WTC11 (cell line): ENCODE measurements around the gene PPP2R1B. TPM values are rescaled to one million over a fixed set of nuclear protein-coding genes. Genes with fewer than 3 reads are reported as not detected.

Source experiments
- ATAC-seq: fragments of 200-7000 bp; cut with Tn5 transposase; 2 replicates; pipeline ENCODE4 v1.10.0; 2021; ENCODE audit warnings: mild to moderate bottlenecking, moderate library complexity
- CTCF ChIA-PET: fragments of 300-600 bp; sonication (Branson Sonifier 250); formaldehyde crosslinking; loops from one replicate; lab custom pipeline; 2021; ENCODE audit warnings: antibody characterized with exemption; lab: Charles Lee
- POLR2A ChIA-PET: fragments of 350-600 bp; sonication (Branson Sonifier 250); formaldehyde crosslinking; loops from one replicate; lab custom pipeline; 2021; ENCODE audit warnings: antibody characterized with exemption; lab: Charles Lee
- DNase-seq: peaks from one replicate; pipeline ENCODE4 v3.0.0; 2021; ENCODE audit warnings: low spot score
- H3K27ac Mint-ChIP-seq: 2 replicates; pipeline ENCODE4 v1.8.0; 2021; ENCODE audit warnings: mixed read lengths
- H3K27me3 Mint-ChIP-seq: 2 replicates; pipeline ENCODE4 v1.8.0; 2021; ENCODE audit warnings: low read depth, mild to moderate bottlenecking, moderate library complexity, mixed read lengths
- H3K36me3 Mint-ChIP-seq: 2 replicates; pipeline ENCODE4 v1.8.0; 2021; ENCODE audit warnings: mixed read lengths
- H3K4me1 Mint-ChIP-seq: 2 replicates; pipeline ENCODE4 v1.8.0; 2022; ENCODE audit warnings: mixed read lengths
- H3K4me3 Mint-ChIP-seq: 2 replicates; pipeline ENCODE4 v1.8.0; 2021; ENCODE audit warnings: mild to moderate bottlenecking, moderate library complexity, mixed read lengths
- H3K9me3 Mint-ChIP-seq: 2 replicates; pipeline ENCODE4 v1.8.0; 2021; ENCODE audit warnings: mixed read lengths
- ATF1 ChIP-seq: sonication (generic); formaldehyde crosslinking; IDR thresholded peaks from 2 replicates; pipeline ENCODE4 v1.8.1; 2023; ENCODE audit warnings: mild to moderate bottlenecking, moderate library complexity, missing genetic modification reagents
- FOXK1 ChIP-seq: sonication (generic); formaldehyde crosslinking; IDR thresholded peaks from 2 replicates; pipeline ENCODE4 v1.8.0; 2022; ENCODE audit warnings: mild to moderate bottlenecking, moderate library complexity, missing genetic modification reagents
- TEAD1 ChIP-seq: sonication (generic); formaldehyde crosslinking; IDR thresholded peaks from 2 replicates; pipeline ENCODE4 v1.8.0; 2022; ENCODE audit warnings: mild to moderate bottlenecking, missing genetic modification reagents
- TEAD4 ChIP-seq: sonication (generic); formaldehyde crosslinking; IDR thresholded peaks from 2 replicates; pipeline ENCODE4 v1.8.0; 2022; ENCODE audit warnings: mild to moderate bottlenecking, missing genetic modification reagents
- TP53 ChIP-seq: sonication (generic); formaldehyde crosslinking; IDR thresholded peaks from 2 replicates; pipeline ENCODE4 v1.8.1; 2023; ENCODE audit warnings: mild to moderate bottlenecking, missing genetic modification reagents
- ZNF416 ChIP-seq: fragments of 250-450 bp; sonication (Bioruptor Pico); IDR thresholded peaks from 2 replicates; pipeline ENCODE4 v1.9.0; 2021; ENCODE audit warnings: mild to moderate bottlenecking, inconsistent platforms
- total RNA-seq: library from RNA; stranded (reverse); gene quantifications from 3 replicates; pipeline ENCODE4 v1.2.3, GENCODE V29; 2021
- TF ChIP-seq, protein P1 (sequence below): sonication (generic); formaldehyde crosslinking; IDR thresholded peaks from 2 replicates; pipeline ENCODE4 v1.8.1; 2023; ENCODE audit warnings: mild to moderate bottlenecking, missing genetic modification reagents, moderate library complexity
- TF ChIP-seq, protein P2 (sequence below): sonication (generic); formaldehyde crosslinking; IDR thresholded peaks from 2 replicates; pipeline ENCODE4 v1.8.1; 2023; ENCODE audit warnings: mild to moderate bottlenecking, missing genetic modification reagents, moderate library complexity
- TF ChIP-seq, protein P3 (sequence below): sonication (generic); formaldehyde crosslinking; IDR thresholded peaks from 2 replicates; pipeline ENCODE4 v1.8.0; 2023; ENCODE audit warnings: mild to moderate bottlenecking, missing genetic modification reagents
- TF ChIP-seq, protein P4 (sequence below): sonication (generic); formaldehyde crosslinking; IDR thresholded peaks from 2 replicates; pipeline ENCODE4 v1.8.0; 2023; ENCODE audit warnings: missing genetic modification reagents, mild to moderate bottlenecking, borderline replicate concordance
- TF ChIP-seq, protein P5 (sequence below): fragments of 200-600 bp; IDR thresholded peaks from 2 replicates; pipeline ENCODE4 v1.8.0; 2022; ENCODE audit warnings: antibody characterized with exemption
- TF ChIP-seq, protein P6 (sequence below): fragments of 250-450 bp; sonication (Bioruptor Pico); IDR thresholded peaks from 2 replicates; pipeline ENCODE4 v1.9.0; 2021; ENCODE audit warnings: mild to moderate bottlenecking
- TF ChIP-seq, protein P7 (sequence below): sonication (generic); formaldehyde crosslinking; IDR thresholded peaks from 2 replicates; pipeline ENCODE4 v1.8.1; 2022; ENCODE audit warnings: low read depth, mild to moderate bottlenecking, moderate library complexity, missing genetic modification reagents, borderline replicate concordance
- TF ChIP-seq, protein P8 (sequence below): fragments of 250-450 bp; sonication (Bioruptor Pico); IDR thresholded peaks from 2 replicates; pipeline ENCODE4 v2.1.2; 2022; ENCODE audit warnings: mild to moderate bottlenecking, moderate library complexity

Gene PPP2R1B
- total RNA-seq, 1 experiment from 2014 or later, result 87.7 TPM

DNA sequence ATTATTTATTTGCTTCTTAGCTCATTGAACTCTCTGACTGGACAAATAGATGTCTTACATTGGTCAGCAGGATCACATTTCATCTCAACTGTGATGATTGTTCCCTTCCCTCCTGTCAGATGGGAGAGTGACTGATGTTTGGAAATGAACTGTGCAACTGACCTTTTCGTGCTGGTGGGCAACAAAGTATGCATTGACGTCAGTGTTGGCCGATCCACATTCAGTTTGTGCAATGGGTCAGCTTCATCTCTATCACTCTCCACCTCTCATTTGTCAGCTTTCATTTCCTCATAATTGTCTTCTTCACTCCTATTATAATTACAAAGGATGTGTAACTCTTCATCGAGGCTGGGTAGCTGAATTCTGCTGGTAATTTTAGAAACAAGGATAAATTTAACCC lies 71.3 kb downstream of the PPP2R1B start:
- H3K4me1 Mint-ChIP-seq, result peaks cover 11% of the 10 kb centered on the region
- TF ChIP-seq, protein P1, sequence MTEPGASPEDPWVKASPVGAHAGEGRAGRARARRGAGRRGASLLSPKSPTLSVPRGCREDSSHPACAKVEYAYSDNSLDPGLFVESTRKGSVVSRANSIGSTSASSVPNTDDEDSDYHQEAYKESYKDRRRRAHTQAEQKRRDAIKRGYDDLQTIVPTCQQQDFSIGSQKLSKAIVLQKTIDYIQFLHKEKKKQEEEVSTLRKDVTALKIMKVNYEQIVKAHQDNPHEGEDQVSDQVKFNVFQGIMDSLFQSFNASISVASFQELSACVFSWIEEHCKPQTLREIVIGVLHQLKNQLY (CRISPR knock-in tag), result no peak
- TF ChIP-seq, protein P2, sequence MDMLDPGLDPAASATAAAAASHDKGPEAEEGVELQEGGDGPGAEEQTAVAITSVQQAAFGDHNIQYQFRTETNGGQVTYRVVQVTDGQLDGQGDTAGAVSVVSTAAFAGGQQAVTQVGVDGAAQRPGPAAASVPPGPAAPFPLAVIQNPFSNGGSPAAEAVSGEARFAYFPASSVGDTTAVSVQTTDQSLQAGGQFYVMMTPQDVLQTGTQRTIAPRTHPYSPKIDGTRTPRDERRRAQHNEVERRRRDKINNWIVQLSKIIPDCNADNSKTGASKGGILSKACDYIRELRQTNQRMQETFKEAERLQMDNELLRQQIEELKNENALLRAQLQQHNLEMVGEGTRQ (CRISPR knock-in tag), result no peak
- ChIA-PET CTCF (interaction anchor here (1.0 to 2.1 kb wide), 2 partner anchors 108 to 147 kb away, joined by 3 to 6 read pairs; no protein-coding TSS in a partner anchor), POLR2A (no interaction called here)
- H3K4me3 Mint-ChIP-seq, result no peak overlapping the region
- no peak for DNase-seq
- no peaks in the 10 kb centered on the region for H3K27me3 Mint-ChIP-seq
- no peak for ATAC-seq
- H3K9me3 Mint-ChIP-seq, result no peaks in the 10 kb centered on the region
- H3K36me3 Mint-ChIP-seq, result no peaks in the 10 kb centered on the region
- no peak overlapping the region for H3K27ac Mint-ChIP-seq

DNA sequence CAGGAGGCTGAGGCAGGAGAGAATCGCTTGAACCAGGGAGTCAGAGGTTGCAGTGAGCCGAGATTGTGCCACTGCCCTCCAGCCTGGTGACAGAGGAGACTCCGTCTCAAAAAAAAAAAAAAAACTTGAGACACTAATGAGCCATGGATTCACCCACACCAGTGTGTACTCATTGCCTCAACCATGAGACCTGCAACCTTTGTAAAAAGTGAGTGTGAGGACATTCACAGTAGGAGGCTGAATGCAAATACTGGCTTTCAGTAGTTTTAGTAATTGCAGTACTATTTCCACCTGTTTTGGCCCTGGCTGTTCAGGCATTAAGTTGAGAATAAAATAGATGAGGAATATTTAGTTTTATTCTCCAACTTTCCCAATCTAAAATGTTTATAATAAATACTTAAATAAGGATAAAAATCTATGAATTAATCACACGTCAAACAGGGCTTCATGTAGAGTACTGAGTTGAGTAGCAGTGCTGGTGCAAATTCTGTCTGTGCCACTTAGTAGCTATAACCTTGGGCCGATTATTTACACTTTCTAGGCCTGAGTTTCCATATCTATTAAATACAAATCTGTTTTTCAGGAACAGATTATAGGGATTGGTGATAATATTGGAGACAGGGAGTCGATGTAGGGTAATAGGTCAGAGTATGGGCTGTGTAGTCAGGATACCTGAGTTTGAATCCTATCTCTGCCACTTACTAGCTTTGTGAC lies 72.8 kb downstream of the PPP2R1B start:
- Mint-ChIP-seq H3K27ac (no peak overlapping the region), H3K36me3 (no peaks in the 10 kb centered on the region), H3K9me3 (no peaks in the 10 kb centered on the region), H3K4me3 (no peak overlapping the region), H3K27me3 (no peaks in the 10 kb centered on the region), H3K4me1 (peaks cover 5% of the 10 kb centered on the region)
- no peak for TF ChIP-seq FOXK1 (CRISPR knock-in tag)
- TF ChIP-seq, protein P3, sequence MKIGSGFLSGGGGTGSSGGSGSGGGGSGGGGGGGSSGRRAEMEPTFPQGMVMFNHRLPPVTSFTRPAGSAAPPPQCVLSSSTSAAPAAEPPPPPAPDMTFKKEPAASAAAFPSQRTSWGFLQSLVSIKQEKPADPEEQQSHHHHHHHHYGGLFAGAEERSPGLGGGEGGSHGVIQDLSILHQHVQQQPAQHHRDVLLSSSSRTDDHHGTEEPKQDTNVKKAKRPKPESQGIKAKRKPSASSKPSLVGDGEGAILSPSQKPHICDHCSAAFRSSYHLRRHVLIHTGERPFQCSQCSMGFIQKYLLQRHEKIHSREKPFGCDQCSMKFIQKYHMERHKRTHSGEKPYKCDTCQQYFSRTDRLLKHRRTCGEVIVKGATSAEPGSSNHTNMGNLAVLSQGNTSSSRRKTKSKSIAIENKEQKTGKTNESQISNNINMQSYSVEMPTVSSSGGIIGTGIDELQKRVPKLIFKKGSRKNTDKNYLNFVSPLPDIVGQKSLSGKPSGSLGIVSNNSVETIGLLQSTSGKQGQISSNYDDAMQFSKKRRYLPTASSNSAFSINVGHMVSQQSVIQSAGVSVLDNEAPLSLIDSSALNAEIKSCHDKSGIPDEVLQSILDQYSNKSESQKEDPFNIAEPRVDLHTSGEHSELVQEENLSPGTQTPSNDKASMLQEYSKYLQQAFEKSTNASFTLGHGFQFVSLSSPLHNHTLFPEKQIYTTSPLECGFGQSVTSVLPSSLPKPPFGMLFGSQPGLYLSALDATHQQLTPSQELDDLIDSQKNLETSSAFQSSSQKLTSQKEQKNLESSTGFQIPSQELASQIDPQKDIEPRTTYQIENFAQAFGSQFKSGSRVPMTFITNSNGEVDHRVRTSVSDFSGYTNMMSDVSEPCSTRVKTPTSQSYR (CRISPR knock-in tag), result no peak
- TF ChIP-seq TEAD4 (CRISPR knock-in tag), result no peak
- TF ChIP-seq, protein P4, sequence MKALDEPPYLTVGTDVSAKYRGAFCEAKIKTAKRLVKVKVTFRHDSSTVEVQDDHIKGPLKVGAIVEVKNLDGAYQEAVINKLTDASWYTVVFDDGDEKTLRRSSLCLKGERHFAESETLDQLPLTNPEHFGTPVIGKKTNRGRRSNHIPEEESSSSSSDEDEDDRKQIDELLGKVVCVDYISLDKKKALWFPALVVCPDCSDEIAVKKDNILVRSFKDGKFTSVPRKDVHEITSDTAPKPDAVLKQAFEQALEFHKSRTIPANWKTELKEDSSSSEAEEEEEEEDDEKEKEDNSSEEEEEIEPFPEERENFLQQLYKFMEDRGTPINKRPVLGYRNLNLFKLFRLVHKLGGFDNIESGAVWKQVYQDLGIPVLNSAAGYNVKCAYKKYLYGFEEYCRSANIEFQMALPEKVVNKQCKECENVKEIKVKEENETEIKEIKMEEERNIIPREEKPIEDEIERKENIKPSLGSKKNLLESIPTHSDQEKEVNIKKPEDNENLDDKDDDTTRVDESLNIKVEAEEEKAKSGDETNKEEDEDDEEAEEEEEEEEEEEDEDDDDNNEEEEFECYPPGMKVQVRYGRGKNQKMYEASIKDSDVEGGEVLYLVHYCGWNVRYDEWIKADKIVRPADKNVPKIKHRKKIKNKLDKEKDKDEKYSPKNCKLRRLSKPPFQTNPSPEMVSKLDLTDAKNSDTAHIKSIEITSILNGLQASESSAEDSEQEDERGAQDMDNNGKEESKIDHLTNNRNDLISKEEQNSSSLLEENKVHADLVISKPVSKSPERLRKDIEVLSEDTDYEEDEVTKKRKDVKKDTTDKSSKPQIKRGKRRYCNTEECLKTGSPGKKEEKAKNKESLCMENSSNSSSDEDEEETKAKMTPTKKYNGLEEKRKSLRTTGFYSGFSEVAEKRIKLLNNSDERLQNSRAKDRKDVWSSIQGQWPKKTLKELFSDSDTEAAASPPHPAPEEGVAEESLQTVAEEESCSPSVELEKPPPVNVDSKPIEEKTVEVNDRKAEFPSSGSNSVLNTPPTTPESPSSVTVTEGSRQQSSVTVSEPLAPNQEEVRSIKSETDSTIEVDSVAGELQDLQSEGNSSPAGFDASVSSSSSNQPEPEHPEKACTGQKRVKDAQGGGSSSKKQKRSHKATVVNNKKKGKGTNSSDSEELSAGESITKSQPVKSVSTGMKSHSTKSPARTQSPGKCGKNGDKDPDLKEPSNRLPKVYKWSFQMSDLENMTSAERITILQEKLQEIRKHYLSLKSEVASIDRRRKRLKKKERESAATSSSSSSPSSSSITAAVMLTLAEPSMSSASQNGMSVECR (CRISPR knock-in tag), result no peak
- no peak for TF ChIP-seq TP53 (CRISPR knock-in tag)
- no peak for TF ChIP-seq ATF1 (CRISPR knock-in tag)
- ChIA-PET CTCF (no interaction called here), POLR2A (no interaction called here)
- peak; percentile 28; the same call in 1 of the 2 replicates for ATAC-seq
- DNase-seq, result no peak

DNA sequence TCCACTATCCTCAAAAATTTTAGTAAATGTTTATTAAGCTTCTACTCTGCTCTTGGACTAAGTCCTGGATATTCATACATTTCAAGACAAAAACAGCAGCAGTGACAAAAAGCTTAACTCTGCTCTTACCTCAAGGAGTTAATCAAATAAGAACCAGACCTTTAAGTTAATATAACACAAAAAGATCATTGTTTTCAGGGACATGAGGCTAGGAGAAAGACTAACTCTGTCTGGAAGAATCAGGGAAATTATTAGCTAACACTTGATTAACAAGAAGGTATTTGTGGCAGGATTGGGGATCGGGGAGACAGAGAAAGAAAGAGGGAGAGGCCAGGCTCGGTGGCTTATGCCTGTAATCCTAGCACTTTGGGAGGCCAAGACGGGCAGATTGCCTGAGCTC lies 74.4 kb downstream of the PPP2R1B start:
- peaks cover 5% of the 10 kb centered on the region for H3K4me1 Mint-ChIP-seq
- POLR2A ChIA-PET, result no interaction called here
- no peaks in the 10 kb centered on the region for H3K9me3 Mint-ChIP-seq
- DNase-seq (no peak), ATAC-seq (no peak)
- H3K4me3 Mint-ChIP-seq, result no peak overlapping the region
- CTCF ChIA-PET, result no interaction called here
- no peaks in the 10 kb centered on the region for H3K36me3 Mint-ChIP-seq
- peak overlapping the region; percentile 22; the same call in 1 of the 2 replicates for H3K27ac Mint-ChIP-seq
- no peaks in the 10 kb centered on the region for H3K27me3 Mint-ChIP-seq
- TF ChIP-seq, protein P5, sequence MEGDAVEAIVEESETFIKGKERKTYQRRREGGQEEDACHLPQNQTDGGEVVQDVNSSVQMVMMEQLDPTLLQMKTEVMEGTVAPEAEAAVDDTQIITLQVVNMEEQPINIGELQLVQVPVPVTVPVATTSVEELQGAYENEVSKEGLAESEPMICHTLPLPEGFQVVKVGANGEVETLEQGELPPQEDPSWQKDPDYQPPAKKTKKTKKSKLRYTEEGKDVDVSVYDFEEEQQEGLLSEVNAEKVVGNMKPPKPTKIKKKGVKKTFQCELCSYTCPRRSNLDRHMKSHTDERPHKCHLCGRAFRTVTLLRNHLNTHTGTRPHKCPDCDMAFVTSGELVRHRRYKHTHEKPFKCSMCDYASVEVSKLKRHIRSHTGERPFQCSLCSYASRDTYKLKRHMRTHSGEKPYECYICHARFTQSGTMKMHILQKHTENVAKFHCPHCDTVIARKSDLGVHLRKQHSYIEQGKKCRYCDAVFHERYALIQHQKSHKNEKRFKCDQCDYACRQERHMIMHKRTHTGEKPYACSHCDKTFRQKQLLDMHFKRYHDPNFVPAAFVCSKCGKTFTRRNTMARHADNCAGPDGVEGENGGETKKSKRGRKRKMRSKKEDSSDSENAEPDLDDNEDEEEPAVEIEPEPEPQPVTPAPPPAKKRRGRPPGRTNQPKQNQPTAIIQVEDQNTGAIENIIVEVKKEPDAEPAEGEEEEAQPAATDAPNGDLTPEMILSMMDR, result no peak
- TF ChIP-seq, protein P6, sequence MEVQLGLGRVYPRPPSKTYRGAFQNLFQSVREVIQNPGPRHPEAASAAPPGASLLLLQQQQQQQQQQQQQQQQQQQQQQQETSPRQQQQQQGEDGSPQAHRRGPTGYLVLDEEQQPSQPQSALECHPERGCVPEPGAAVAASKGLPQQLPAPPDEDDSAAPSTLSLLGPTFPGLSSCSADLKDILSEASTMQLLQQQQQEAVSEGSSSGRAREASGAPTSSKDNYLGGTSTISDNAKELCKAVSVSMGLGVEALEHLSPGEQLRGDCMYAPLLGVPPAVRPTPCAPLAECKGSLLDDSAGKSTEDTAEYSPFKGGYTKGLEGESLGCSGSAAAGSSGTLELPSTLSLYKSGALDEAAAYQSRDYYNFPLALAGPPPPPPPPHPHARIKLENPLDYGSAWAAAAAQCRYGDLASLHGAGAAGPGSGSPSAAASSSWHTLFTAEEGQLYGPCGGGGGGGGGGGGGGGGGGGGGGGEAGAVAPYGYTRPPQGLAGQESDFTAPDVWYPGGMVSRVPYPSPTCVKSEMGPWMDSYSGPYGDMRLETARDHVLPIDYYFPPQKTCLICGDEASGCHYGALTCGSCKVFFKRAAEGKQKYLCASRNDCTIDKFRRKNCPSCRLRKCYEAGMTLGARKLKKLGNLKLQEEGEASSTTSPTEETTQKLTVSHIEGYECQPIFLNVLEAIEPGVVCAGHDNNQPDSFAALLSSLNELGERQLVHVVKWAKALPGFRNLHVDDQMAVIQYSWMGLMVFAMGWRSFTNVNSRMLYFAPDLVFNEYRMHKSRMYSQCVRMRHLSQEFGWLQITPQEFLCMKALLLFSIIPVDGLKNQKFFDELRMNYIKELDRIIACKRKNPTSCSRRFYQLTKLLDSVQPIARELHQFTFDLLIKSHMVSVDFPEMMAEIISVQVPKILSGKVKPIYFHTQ (CRISPR knock-in tag), result no peak
- TF ChIP-seq, protein P7, sequence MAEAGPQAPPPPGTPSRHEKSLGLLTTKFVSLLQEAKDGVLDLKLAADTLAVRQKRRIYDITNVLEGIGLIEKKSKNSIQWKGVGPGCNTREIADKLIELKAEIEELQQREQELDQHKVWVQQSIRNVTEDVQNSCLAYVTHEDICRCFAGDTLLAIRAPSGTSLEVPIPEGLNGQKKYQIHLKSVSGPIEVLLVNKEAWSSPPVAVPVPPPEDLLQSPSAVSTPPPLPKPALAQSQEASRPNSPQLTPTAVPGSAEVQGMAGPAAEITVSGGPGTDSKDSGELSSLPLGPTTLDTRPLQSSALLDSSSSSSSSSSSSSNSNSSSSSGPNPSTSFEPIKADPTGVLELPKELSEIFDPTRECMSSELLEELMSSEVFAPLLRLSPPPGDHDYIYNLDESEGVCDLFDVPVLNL (CRISPR knock-in tag), result no peak
- TF ChIP-seq, protein P8, sequence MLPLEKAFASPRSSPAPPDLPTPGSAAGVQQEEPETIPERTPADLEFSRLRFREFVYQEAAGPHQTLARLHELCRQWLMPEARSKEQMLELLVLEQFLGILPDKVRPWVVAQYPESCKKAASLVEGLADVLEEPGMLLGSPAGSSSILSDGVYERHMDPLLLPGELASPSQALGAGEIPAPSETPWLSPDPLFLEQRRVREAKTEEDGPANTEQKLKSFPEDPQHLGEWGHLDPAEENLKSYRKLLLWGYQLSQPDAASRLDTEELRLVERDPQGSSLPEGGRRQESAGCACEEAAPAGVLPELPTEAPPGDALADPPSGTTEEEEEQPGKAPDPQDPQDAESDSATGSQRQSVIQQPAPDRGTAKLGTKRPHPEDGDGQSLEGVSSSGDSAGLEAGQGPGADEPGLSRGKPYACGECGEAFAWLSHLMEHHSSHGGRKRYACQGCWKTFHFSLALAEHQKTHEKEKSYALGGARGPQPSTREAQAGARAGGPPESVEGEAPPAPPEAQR, result no peak
- no peak for TF ChIP-seq ZNF416
- TF ChIP-seq TEAD1 (CRISPR knock-in tag), result no peak
